IMR-90 (cell line): Measurements from ENCODE around the gene MRC2. TPM values are rescaled to one million over a fixed set of nuclear protein-coding genes. Genes with fewer than 3 reads are reported as not detected.
A peak's percentile ranks its signal among the peaks of the same experiment; 100 is the strongest.

Experiments
- ATAC-seq: fragments of 200-7000 bp; cut with Tn5 transposase; 2 replicates; pipeline ENCODE4 v1.9.1; 2020; ENCODE audit warnings: low read depth, mild to moderate bottlenecking, moderate library complexity
- BruUV-seq: library from RNA; stranded (reverse); fragments of 400-500 nt; replicated peaks from 2 replicates; lab custom pipeline; 2021; lab: Mats Ljungman, UMichigan
- CTCF ChIA-PET: fragments of 300-600 bp; formaldehyde crosslinking; extraction: SDS; loops from one replicate; lab custom pipeline; 2021; ENCODE audit warnings: antibody characterized with exemption; lab: Yijun Ruan, JAX
- POLR2A ChIA-PET: fragments of 300-600 bp; sonication (Branson Sonifier 250); formaldehyde crosslinking; loops from one replicate; lab custom pipeline; 2022; ENCODE audit warnings: antibody characterized with exemption; ENCODE audit not compliant: unreplicated experiment; lab: Charles Lee
- DNase-seq: peaks from one replicate; pipeline ENCODE4 v3.0.0; 2013
- H2AFZ ChIP-seq: replicated peaks from 2 replicates; pipeline ENCODE3; 2013; ENCODE audit warnings: low read length, mild to moderate bottlenecking; ENCODE audit not compliant: poor library complexity
- H2AK5ac ChIP-seq: 2 replicates; pipeline ENCODE4 v1.6.1; 2013; ENCODE audit warnings: low read depth, low read length, inconsistent platforms
- H2AK9ac ChIP-seq: replicated peaks from 2 replicates; pipeline ENCODE3; 2013; ENCODE audit warnings: mild to moderate bottlenecking, low read depth, low read length, moderate library complexity; ENCODE audit not compliant: poor library complexity
- H2BK120ac ChIP-seq: 2 replicates; pipeline ENCODE4 v1.6.1; 2013; ENCODE audit warnings: low read depth, low read length, inconsistent platforms
- H2BK15ac ChIP-seq: 3 replicates; pipeline ENCODE4 v1.6.1; 2013; ENCODE audit warnings: low read depth, low read length, inconsistent platforms
- H2BK20ac ChIP-seq: 2 replicates; pipeline ENCODE4 v1.6.1; 2013; ENCODE audit warnings: low read depth, mild to moderate bottlenecking, inconsistent platforms, low read length, moderate library complexity
- H2BK5ac ChIP-seq: 2 replicates; pipeline ENCODE4 v1.6.1; 2013; ENCODE audit warnings: mild to moderate bottlenecking, low read depth, low read length, inconsistent platforms; ENCODE audit not compliant: poor library complexity, severe bottlenecking
- H3K14ac ChIP-seq: replicated peaks from 2 replicates; pipeline ENCODE4 v1.6.1; 2013; ENCODE audit warnings: low read depth, low read length, inconsistent platforms
- H3K18ac ChIP-seq: 2 replicates; pipeline ENCODE4 v1.6.1; 2013; ENCODE audit warnings: low read depth, low read length, control low read depth
- H3K23ac ChIP-seq: 2 replicates; pipeline ENCODE4 v1.6.1; 2013; ENCODE audit warnings: low read depth, low read length, inconsistent platforms
- H3K27ac ChIP-seq: 2 replicates; pipeline ENCODE4 v1.5.1; 2013; ENCODE audit warnings: mild to moderate bottlenecking, control low read depth, low read length; ENCODE audit not compliant: insufficient read depth
- H3K27me3 ChIP-seq: 2 replicates; pipeline ENCODE4 v1.6.1; 2013; ENCODE audit warnings: low read length; ENCODE audit not compliant: control insufficient read depth, insufficient read depth
- H3K36me3 ChIP-seq: 2 replicates; pipeline ENCODE4 v1.6.1; 2013; ENCODE audit warnings: low read length, mixed read lengths; ENCODE audit not compliant: control insufficient read depth, insufficient read depth
- H3K4ac ChIP-seq: 2 replicates; pipeline ENCODE4 v1.6.1; 2013; ENCODE audit warnings: low read depth, low read length, inconsistent platforms
- H3K4me1 ChIP-seq: 2 replicates; pipeline ENCODE4 v1.6.1; 2013; ENCODE audit warnings: low read length, mixed read lengths; ENCODE audit not compliant: control insufficient read depth, insufficient read depth
- H3K4me2 ChIP-seq: 2 replicates; pipeline ENCODE4 v1.6.1; 2013; ENCODE audit warnings: low read depth, mild to moderate bottlenecking, control low read depth, low read length, moderate library complexity
- H3K4me3 ChIP-seq: 2 replicates; pipeline ENCODE4 v1.5.1; 2013; ENCODE audit warnings: low read depth, mild to moderate bottlenecking, control low read depth, low read length, moderate library complexity; ENCODE audit not compliant: insufficient read depth
- H3K56ac ChIP-seq: 2 replicates; pipeline ENCODE4 v1.6.1; 2013; ENCODE audit warnings: low read length, inconsistent platforms; ENCODE audit not compliant: insufficient read depth; ENCODE audit errors: extremely low read depth
- H3K79me1 ChIP-seq, 2 experiments: 2 replicates each; pipeline ENCODE4 v1.6.1; 2013; ENCODE audit warnings: low read length in 2 of 2, inconsistent platforms in 1 of 2, low read depth in 1 of 2
- H3K9ac ChIP-seq: 2 replicates; pipeline ENCODE4 v1.6.1; 2013; ENCODE audit warnings: low read depth, low read length, control low read depth
- H3K9me1 ChIP-seq: 2 replicates; pipeline ENCODE4 v1.6.1; 2013; ENCODE audit warnings: low read length, inconsistent platforms; ENCODE audit not compliant: insufficient read depth
- H3K9me3 ChIP-seq: 2 replicates; pipeline ENCODE4 v1.6.1; 2013; ENCODE audit warnings: low read length; ENCODE audit not compliant: control insufficient read depth, insufficient read depth
- H4K20me1 ChIP-seq: 2 replicates; pipeline ENCODE4 v1.6.1; 2013; ENCODE audit warnings: low read length, inconsistent platforms; ENCODE audit not compliant: insufficient read depth
- H4K5ac ChIP-seq: 2 replicates; pipeline ENCODE4 v1.6.1; 2013; ENCODE audit warnings: mild to moderate bottlenecking, low read depth, low read length, control low read depth
- H4K8ac ChIP-seq, 2 experiments: 2 replicates each; pipeline ENCODE4 v1.6.1; 2013; ENCODE audit warnings: low read depth in 2 of 2, low read length in 2 of 2, control low read depth in 1 of 2, inconsistent platforms in 1 of 2
- H4K91ac ChIP-seq: 2 replicates; pipeline ENCODE4 v1.6.1; 2013; ENCODE audit warnings: low read depth, low read length, inconsistent platforms; ENCODE audit not compliant: insufficient read depth
- CEBPB ChIP-seq: IDR thresholded peaks from 2 replicates; pipeline ENCODE4 v1.6.1; 2012; ENCODE audit warnings: low read depth, low read length, improper control_type of control experiment
- CTCF ChIP-seq: conservative IDR thresholded peaks from 2 replicates; pipeline ENCODE4 v1.5.1; 2012; ENCODE audit warnings: mild to moderate bottlenecking, low read depth, low read length, improper control_type of control experiment
- MAZ ChIP-seq: IDR thresholded peaks from 2 replicates; pipeline ENCODE4 v1.6.1; 2012; ENCODE audit warnings: low read depth, mild to moderate bottlenecking, low read length, improper control_type of control experiment, moderate library complexity, borderline replicate concordance
- POLR2A ChIP-seq: IDR thresholded peaks from 2 replicates; pipeline ENCODE4 v1.6.1; 2012; ENCODE audit warnings: mild to moderate bottlenecking, low read depth, low read length
- RAD21 ChIP-seq: IDR thresholded peaks from 2 replicates; pipeline ENCODE4 v1.6.1; 2012; ENCODE audit warnings: low read length, improper control_type of control experiment
- RCOR1 ChIP-seq: IDR thresholded peaks from 2 replicates; pipeline ENCODE4 v1.6.1; 2012; ENCODE audit warnings: mild to moderate bottlenecking, low read length, improper control_type of control experiment; ENCODE audit not compliant: insufficient replicate concordance
- RFX5 ChIP-seq: IDR thresholded peaks from 2 replicates; pipeline ENCODE4 v1.8.0; 2012; ENCODE audit warnings: low read depth, mild to moderate bottlenecking, low read length, moderate library complexity
- SMC3 ChIP-seq: fragments of 150-350 bp; IDR thresholded peaks from 2 replicates; pipeline ENCODE4 v1.6.1; 2016; ENCODE audit warnings: low read depth, mild to moderate bottlenecking, antibody characterized with exemption, low read length, moderate library complexity
- WGBS, 2 experiments: methylation state at CpG; one replicate each; pipeline versions ENCODE4 v1.1.5 to v1.1.7; 2013; ENCODE audit warnings: missing lambda C conversion rate in 2 of 2; ENCODE audit not compliant: insufficient read length in 1 of 2; ENCODE audit errors: extremely low coverage in 2 of 2; 5-methylcytosine and 5-hydroxymethylcytosine counted together
- dilution Hi-C: fragments of 300-500 bp; cut with HindIII; formaldehyde crosslinking; loops from one replicate; pipeline ENCODE4 v1.14.3; 2018; ENCODE audit warnings: low sequenced_read_pairs; ENCODE audit not compliant: unreplicated experiment
- in situ Hi-C: fragments of 300-500 bp; cut with MboI; formaldehyde crosslinking; loops from 3 replicates; pipeline ENCODE4 v1.14.3; 2019; ENCODE audit warnings: low sequenced_read_pairs, inconsistent platforms, mixed read lengths
- intact Hi-C: fragments of 100-400 bp; cut with micrococcal nuclease; formaldehyde crosslinking; loops from 2 replicates; pipeline ENCODE4 v1.10.0; 2022
- polyA plus RNA-seq, 3 experiments: library from polyadenylated mRNA; depleted of rRNA; stranded (reverse); fragments of >200 nt; gene quantifications; 2 replicates each; pipeline ENCODE4 v1.2.3, GENCODE V29; 2012; ENCODE audit warnings: low replicate concordance in 1 of 3
- total RNA-seq: library from RNA; depleted of rRNA; stranded (reverse); fragments of >200 nt; gene quantifications from 2 replicates; pipeline ENCODE4 v1.2.3, GENCODE V29; 2012

MRC2 gene
- total and polyA plus RNA-seq, 2 of the 4 experiments (the other 2 are of a cell fraction), result 39.3 to 137 TPM

- ATAC-seq, result no peak
- peak overlapping the region; percentile 39 for H2AFZ ChIP-seq
- ChIA-PET POLR2A (no interaction called here), CTCF (no interaction called here)
- BruUV-seq, result no TSS peak
- 0 out of 2 replicates have a peak overlapping the region, but pooled peaks have one; percentile 39 for H3K18ac ChIP-seq
- H3K23ac ChIP-seq, result no peak overlapping the region
- no peaks in the 10 kb centered on the region for H3K36me3 ChIP-seq
- 0 out of 3 replicates have a peak overlapping the region, but pooled peaks have one; percentile 21 for H2BK15ac ChIP-seq
- H4K5ac ChIP-seq, result peak overlapping the region; percentile 75
- peak overlapping the region; percentile 75 for H2BK5ac ChIP-seq
- no peaks in the 10 kb centered on the region for H3K27me3 ChIP-seq
- H3K9me1 ChIP-seq, result peaks cover 19% of the 10 kb centered on the region
- H3K4me1 ChIP-seq, result peaks cover 12% of the 10 kb centered on the region
- H2BK120ac ChIP-seq, result peak overlapping the region; percentile 74
- peak overlapping the region; percentile 44 for H3K14ac ChIP-seq
- no peak overlapping the region for H3K27ac ChIP-seq
- no peak overlapping the region for H2BK20ac ChIP-seq
- 94% methylated on average over 13 of the region's 23 CpGs; no CpG with 5 or more reads in 1 of the 2 experiments for WGBS, 2 experiments
- no peak overlapping the region for H3K4me3 ChIP-seq
- H3K4ac ChIP-seq, result peak overlapping the region; percentile 28; the same call in 1 of the 2 replicates
- no peak overlapping the region for H3K56ac ChIP-seq
- TF ChIP-seq RCOR1 (no peak), POLR2A (no peak), RAD21 (no peak), MAZ (no peak), SMC3 (no peak), CTCF (no peak), CEBPB (no peak), RFX5 (no peak)
- dilution Hi-C loops (no loop called here), in situ Hi-C loops (no loop called here), intact Hi-C loops (no loop called here)
- peak overlapping the region; percentile 29 for H2AK9ac ChIP-seq
- no peaks in the 10 kb centered on the region for H4K20me1 ChIP-seq
- H2AK5ac ChIP-seq, result peak overlapping the region; percentile 83
- DNase-seq, result no peak
- H4K8ac ChIP-seq, result peak overlapping the region in 1 of 2 experiments; percentile 22; a peak in 1 of 4 replicates
- H3K9me3 ChIP-seq, result no peaks in the 10 kb centered on the region
- H3K4me2 ChIP-seq, result no peak overlapping the region
- H3K9ac ChIP-seq, result no peak overlapping the region
- H3K79me1 ChIP-seq, result no peaks in the 10 kb centered on the region
- no peak overlapping the region for H4K91ac ChIP-seq
Measured at GRCh38 chr17:62716834-62717588, 89.5 kb downstream of the MRC2 start.
